ENCODE measurements around the gene ZNF514. TPM values are rescaled to one million over a fixed set of nuclear protein-coding genes. Genes with fewer than 3 reads are reported as not detected.

The ZNF514 gene
- total and polyA plus RNA-seq, 10 of the 15 experiments (the other 5 are each of a cell fraction or from before 2014, with no cell fraction given) = 5.1 to 8.7 (median 6.6) TPM

DNA sequence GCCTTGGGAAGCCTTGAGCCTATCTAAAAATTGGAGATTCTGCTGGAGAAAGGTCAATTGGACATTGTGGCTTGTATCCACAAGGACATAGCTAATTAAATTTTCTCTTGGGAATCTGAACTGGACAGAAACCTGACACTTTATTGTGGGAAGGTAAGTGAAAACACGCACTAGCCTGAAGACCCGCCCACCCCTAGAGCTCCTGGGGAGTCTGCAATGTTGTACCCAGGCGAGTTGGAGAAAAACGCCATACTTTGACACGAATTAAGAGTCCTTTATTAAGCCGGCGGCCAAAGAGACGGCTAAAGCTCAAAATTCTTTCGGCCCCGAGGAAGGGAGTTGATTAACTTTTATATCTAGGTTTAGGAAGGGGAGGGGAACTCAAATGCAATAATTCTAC is 46.4 kb upstream of the ZNF514 start (continued):
- TF ChIP-seq SMC3 (IDR thresholded peaks at IDR 0.05; ENCODE audit: borderline replicate concordance, low read length) (no peak), ASH2L (IDR thresholded peaks at IDR 0.05; ENCODE audit: borderline replicate concordance, low read depth) (no peak), HCFC1 (IDR thresholded peaks at IDR 0.05; ENCODE audit: low read length) (no peak), SKIL (IDR thresholded peaks at IDR 0.05; ENCODE audit: low read depth, poor library complexity, severe bottlenecking) (no peak)
- TF ChIP-seq, protein P1, sequence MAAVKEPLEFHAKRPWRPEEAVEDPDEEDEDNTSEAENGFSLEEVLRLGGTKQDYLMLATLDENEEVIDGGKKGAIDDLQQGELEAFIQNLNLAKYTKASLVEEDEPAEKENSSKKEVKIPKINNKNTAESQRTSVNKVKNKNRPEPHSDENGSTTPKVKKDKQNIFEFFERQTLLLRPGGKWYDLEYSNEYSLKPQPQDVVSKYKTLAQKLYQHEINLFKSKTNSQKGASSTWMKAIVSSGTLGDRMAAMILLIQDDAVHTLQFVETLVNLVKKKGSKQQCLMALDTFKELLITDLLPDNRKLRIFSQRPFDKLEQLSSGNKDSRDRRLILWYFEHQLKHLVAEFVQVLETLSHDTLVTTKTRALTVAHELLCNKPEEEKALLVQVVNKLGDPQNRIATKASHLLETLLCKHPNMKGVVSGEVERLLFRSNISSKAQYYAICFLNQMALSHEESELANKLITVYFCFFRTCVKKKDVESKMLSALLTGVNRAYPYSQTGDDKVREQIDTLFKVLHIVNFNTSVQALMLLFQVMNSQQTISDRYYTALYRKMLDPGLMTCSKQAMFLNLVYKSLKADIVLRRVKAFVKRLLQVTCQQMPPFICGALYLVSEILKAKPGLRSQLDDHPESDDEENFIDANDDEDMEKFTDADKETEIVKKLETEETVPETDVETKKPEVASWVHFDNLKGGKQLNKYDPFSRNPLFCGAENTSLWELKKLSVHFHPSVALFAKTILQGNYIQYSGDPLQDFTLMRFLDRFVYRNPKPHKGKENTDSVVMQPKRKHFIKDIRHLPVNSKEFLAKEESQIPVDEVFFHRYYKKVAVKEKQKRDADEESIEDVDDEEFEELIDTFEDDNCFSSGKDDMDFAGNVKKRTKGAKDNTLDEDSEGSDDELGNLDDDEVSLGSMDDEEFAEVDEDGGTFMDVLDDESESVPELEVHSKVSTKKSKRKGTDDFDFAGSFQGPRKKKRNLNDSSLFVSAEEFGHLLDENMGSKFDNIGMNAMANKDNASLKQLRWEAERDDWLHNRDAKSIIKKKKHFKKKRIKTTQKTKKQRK (IDR thresholded peaks at IDR 0.05; ENCODE audit: low read depth, low read length) = no peak

- in situ Hi-C loops (cut with MboI) (loop anchor here (5.0 kb wide), 1 partner anchor 77 kb away; no protein-coding TSS in a partner anchor), intact Hi-C loops (cut with micrococcal nuclease; ENCODE audit: unreplicated experiment) (loop anchor here (10.0 kb wide), 1 partner anchor 180 kb away; the partner anchor contains the start of gene MAL)
- H2AFZ ChIP-seq (ENCODE audit: control insufficient read depth, low read depth, low read length) = no peak overlapping the region
- BruUV-seq (replicated peaks) = no TSS peak
- H3K9ac ChIP-seq (ENCODE audit: control insufficient read depth, insufficient read depth, low read length) = no peak overlapping the region
- no peaks in the 10 kb centered on the region for H3K4me1 ChIP-seq (ENCODE audit: control insufficient read depth, insufficient read depth, low read length)
- H4K20me1 ChIP-seq (ENCODE audit: control insufficient read depth, insufficient read depth) = no peaks in the 10 kb centered on the region
- H3K9me3 ChIP-seq (replicated peaks; ENCODE audit: control insufficient read depth, insufficient read depth, low read length) = peaks cover 3% of the 10 kb centered on the region; the same call in 1 of the 3 replicates
- ChIA-PET SMC1A (ENCODE audit: uncharacterized antibody, unreplicated experiment) (no interaction called here), CTCF (interaction anchor here (0.7 kb wide), 1 partner anchor 182 kb away, joined by 4 read pairs; no protein-coding TSS in a partner anchor), RAD21 (ENCODE audit: unreplicated experiment) (no interaction called here), POLR2A (interaction anchor here (0.6 kb wide), 1 partner anchor 83 kb away, joined by 3 read pairs; the partner anchor contains the start of gene MRPS5)
- FAIRE-seq = no peak
- no peaks in the 10 kb centered on the region for H3K36me3 ChIP-seq (ENCODE audit: control insufficient read depth in 2 of 2, insufficient read depth in 2 of 2, low read length in 1 of 2)
- H3K27ac ChIP-seq (ENCODE audit: control insufficient read depth, insufficient read depth) = no peak overlapping the region
- H3K27me3 ChIP-seq (replicated peaks in 1 of 2; ENCODE audit: control insufficient read depth in 2 of 2, insufficient read depth in 2 of 2, low read length in 1 of 2) = no peaks in the 10 kb centered on the region
- ATAC-seq = no peak
- DNase-seq (ENCODE audit: low read depth, low spot score) = no peak
- H3K4me2 ChIP-seq (ENCODE audit: control insufficient read depth, insufficient read depth) = no peak overlapping the region
- no peaks in the 10 kb centered on the region for H3K79me2 ChIP-seq (ENCODE audit: control insufficient read depth, insufficient read depth, low read length)
- H3K4me3 ChIP-seq = no peak overlapping the region
- no peak for TF ChIP-seq ZBED1 (IDR thresholded peaks at IDR 0.05; ENCODE audit: borderline replicate concordance)
- TF ChIP-seq MEF2A (IDR thresholded peaks at IDR 0.05; ENCODE audit: insufficient read depth, low read depth, low read length) = no peak
- TF ChIP-seq GATAD2B (conservative IDR thresholded peaks at IDR 0.05; ENCODE audit: low read depth) = no peak
- TF ChIP-seq BCL11A (IDR thresholded peaks at IDR 0.05; ENCODE audit: low read depth, low read length) = no peak
- no peak for TF ChIP-seq NFYA (IDR thresholded peaks at IDR 0.05; ENCODE audit: borderline replicate concordance, low read depth, low read length)
- TF ChIP-seq SP1 (IDR thresholded peaks at IDR 0.05; ENCODE audit: low read depth, low read length) = no peak
- TF ChIP-seq KLF5 (IDR thresholded peaks at IDR 0.05; ENCODE audit: partially characterized antibody) = no peak
- TF ChIP-seq, protein P2, sequence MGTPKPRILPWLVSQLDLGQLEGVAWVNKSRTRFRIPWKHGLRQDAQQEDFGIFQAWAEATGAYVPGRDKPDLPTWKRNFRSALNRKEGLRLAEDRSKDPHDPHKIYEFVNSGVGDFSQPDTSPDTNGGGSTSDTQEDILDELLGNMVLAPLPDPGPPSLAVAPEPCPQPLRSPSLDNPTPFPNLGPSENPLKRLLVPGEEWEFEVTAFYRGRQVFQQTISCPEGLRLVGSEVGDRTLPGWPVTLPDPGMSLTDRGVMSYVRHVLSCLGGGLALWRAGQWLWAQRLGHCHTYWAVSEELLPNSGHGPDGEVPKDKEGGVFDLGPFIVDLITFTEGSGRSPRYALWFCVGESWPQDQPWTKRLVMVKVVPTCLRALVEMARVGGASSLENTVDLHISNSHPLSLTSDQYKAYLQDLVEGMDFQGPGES (IDR thresholded peaks at IDR 0.05) = no peak
- 63% methylated on average over 2 of the region's 2 CpGs for WGBS (ENCODE audit: insufficient coverage, insufficient replicate concordance, low lambda C conversion rate, missing lambda C conversion rate)
Measured at GRCh38 chr2:95204396-95204795, 44.7 kb upstream of the ZNF514 start.
